ENCODE data around the gene NT5DC1.

NT5DC1 gene

DNA sequence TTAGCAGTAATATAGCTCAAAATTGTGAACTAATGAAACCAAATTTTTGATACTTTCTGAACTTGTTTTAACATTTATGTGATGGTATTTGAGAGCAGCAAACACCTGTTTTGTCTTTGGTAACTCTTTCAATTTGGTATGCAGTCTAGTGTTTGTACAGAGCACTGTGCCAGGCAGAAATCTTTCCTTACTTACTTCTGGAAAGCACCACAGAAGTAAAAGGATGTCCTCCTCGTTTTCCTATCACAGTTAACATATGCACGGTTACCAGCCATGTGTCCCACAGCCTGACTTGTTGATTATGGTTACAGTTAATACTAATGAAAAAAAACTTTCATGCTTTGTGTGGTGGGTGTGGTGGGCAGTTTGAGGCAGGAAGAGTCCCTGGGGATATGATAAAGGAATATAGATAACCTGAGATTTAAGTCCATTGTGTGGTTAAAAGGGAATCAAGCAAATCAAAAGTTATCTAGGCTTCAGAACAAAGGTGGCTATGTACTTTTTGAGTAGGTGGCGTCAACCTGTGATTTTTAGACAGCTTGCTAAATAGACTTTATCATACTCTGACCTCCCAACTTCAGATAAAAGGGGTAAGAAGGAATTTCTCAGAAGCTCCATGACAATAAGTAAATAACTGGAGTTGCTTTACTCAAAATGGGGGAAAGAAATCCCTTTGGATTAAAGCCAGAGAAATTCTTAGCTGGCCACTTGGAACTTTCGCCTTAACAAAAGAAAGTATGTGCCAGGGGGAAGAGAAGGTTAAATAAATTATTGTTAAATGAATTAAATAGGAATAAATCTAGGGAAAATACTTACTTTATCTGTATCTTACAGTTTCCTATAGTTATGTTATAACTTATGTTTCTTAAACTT, 45.4 kb downstream of the NT5DC1 start:
- DNase-seq (ENCODE audit: low read depth in 1 of 2, low spot score in 1 of 2): no peak
- no peak for TF ChIP-seq REST (IDR thresholded peaks at IDR 0.05; ENCODE audit: insufficient replicate concordance, low read depth)
- no peak for TF ChIP-seq SPI1 (IDR thresholded peaks at IDR 0.05; ENCODE audit: borderline replicate concordance, low read depth)
- no peak for TF ChIP-seq GABPA (IDR thresholded peaks at IDR 0.05; ENCODE audit: low read depth)
- TF ChIP-seq POLR2AphosphoS5 (IDR thresholded peaks at IDR 0.05; ENCODE audit: low read depth): no peak
- no peak for TF ChIP-seq CTCF (IDR thresholded peaks at IDR 0.05; ENCODE audit: insufficient read depth, low read length)
- no peak overlapping the region for H3K27ac ChIP-seq (replicated peaks)
- H3K27me3 ChIP-seq (ENCODE audit: insufficient read depth, poor library complexity, severe bottlenecking): no peaks in the 10 kb centered on the region
- H3K4me3 ChIP-seq (replicated peaks; ENCODE audit: insufficient read depth, low read length): no peak overlapping the region

DNA sequence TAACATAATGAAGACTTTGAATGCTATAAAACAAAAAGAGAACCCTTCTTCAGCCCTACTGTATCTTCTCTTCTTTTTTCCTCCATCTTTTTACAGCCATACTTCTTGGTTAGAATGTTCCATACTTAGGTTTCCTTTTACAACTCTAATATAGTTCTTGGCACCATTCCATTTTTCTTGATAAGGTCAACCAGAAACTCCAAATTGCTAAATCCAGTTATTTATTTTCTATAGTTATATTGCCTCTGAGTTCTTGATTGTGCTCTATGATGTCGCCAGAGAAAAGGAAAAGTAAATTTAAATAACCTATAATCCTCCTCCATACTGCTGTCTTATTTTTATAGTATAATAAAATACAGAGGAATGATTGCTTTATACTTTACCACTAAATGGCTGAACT, 52.0 kb downstream of the NT5DC1 start:
- no peaks in the 10 kb centered on the region for H3K27me3 ChIP-seq (ENCODE audit: insufficient read depth, poor library complexity, severe bottlenecking)
- TF ChIP-seq SPI1 (IDR thresholded peaks at IDR 0.05; ENCODE audit: borderline replicate concordance, low read depth) (no peak), REST (IDR thresholded peaks at IDR 0.05; ENCODE audit: insufficient replicate concordance, low read depth) (no peak), GABPA (IDR thresholded peaks at IDR 0.05; ENCODE audit: low read depth) (no peak), POLR2AphosphoS5 (IDR thresholded peaks at IDR 0.05; ENCODE audit: low read depth) (no peak), CTCF (IDR thresholded peaks at IDR 0.05; ENCODE audit: insufficient read depth, low read length) (no peak)
- no peak for DNase-seq (ENCODE audit: low read depth in 1 of 2, low spot score in 1 of 2)
- no peak overlapping the region for H3K4me3 ChIP-seq (replicated peaks; ENCODE audit: insufficient read depth, low read length)
- H3K27ac ChIP-seq (replicated peaks): no peak overlapping the region

DNA sequence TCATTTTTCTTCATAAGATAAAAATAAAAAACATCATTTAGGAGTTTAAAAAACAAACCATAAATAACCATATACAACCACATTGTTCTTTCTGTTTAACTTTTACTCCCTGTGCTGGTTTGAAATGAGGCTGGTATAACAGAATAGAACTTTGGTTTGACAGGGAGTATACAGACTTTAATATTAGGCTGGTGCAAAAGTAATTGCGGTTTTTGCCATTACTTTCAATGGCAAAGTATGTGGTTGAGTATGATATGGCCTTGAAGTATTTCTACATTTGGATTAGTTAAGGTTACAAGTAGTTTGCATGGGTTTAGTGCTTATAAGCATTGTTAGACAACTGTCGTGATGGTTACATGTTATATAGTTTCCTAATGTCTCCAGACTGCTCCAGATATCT, 54.2 kb downstream of the NT5DC1 start:
- H3K27ac ChIP-seq (replicated peaks): no peak overlapping the region
- DNase-seq (ENCODE audit: low read depth in 1 of 2, low spot score in 1 of 2): no peak
- no peak overlapping the region for H3K4me3 ChIP-seq (replicated peaks; ENCODE audit: insufficient read depth, low read length)
- no peak for TF ChIP-seq CTCF (IDR thresholded peaks at IDR 0.05; ENCODE audit: insufficient read depth, low read length)
- no peak for TF ChIP-seq POLR2AphosphoS5 (IDR thresholded peaks at IDR 0.05; ENCODE audit: low read depth)
- TF ChIP-seq GABPA (IDR thresholded peaks at IDR 0.05; ENCODE audit: low read depth): no peak
- TF ChIP-seq SPI1 (IDR thresholded peaks at IDR 0.05; ENCODE audit: borderline replicate concordance, low read depth): no peak
- no peak for TF ChIP-seq REST (IDR thresholded peaks at IDR 0.05; ENCODE audit: insufficient replicate concordance, low read depth)
- no peaks in the 10 kb centered on the region for H3K27me3 ChIP-seq (ENCODE audit: insufficient read depth, poor library complexity, severe bottlenecking)

Measured in HL-60 (cell line).